Measurements from ENCODE around the gene CASKIN1.

Gene CASKIN1

GRCh38 chr16:2232094-2232990, 35.9 kb upstream of the CASKIN1 start:
- DNase-seq (ENCODE audit: low read depth), result no peak

- no peak for DNase-seq (ENCODE audit: low read depth)
Observed at GRCh38 chr16:2231016-2231931, 34.9 kb upstream of the CASKIN1 start.

GRCh38 chr16:2230376-2230775, 34.0 kb upstream of the CASKIN1 start:
- DNase-seq (ENCODE audit: low read depth), result no peak

DNA sequence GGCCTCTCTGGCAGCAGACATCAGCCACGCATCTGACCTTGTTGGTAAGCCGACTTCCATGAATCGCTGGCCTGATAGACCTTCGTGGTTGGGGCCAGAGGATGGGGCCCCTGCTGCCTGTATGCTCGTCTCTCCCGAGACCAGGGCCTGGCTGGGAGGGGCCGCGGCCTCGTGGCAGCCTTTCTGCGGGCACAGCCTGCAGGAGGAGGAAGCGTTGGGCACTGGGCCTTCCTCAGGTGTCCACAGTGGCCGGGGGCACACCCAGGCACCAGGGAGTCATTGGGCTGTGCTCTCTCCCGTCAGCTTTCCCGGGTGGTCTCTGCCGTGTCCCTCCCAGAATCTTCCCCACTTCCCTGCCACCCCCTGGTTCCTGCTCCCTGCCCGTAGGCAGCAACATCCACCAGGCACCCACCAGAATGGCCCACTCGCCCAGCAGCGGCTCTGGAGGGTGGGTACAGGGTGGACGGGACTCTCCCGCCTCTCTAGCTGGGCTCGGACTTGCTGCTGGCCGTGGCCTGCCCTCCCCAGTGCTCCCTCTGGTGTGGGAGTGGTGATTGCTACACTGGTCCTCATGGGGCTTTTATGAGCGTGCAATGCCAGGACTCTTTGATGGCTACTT, 33.3 kb upstream of the CASKIN1 start:
- DNase-seq (ENCODE audit: low read depth), result no peak

DNA sequence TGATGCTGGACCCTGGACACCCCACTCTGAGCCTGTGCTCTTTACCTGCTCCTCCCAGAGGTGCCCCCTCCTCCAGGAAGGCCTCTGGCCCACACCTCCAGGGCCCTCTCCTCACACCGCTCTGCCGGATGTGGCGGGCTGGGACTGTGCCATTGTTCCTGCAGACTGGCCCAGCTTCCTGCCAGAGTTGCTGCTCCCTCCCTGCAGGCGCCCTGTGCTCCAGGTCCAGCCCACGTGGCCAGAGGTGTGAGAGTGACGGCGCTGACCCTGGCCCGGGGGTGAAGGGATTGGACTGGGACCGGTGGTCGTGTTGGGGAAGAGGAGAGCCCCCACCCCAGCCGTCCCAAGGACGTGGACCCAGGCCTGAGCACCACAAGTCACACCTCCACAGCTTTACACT, 32.7 kb upstream of the CASKIN1 start:
- no peak for DNase-seq (ENCODE audit: low read depth)

DNA sequence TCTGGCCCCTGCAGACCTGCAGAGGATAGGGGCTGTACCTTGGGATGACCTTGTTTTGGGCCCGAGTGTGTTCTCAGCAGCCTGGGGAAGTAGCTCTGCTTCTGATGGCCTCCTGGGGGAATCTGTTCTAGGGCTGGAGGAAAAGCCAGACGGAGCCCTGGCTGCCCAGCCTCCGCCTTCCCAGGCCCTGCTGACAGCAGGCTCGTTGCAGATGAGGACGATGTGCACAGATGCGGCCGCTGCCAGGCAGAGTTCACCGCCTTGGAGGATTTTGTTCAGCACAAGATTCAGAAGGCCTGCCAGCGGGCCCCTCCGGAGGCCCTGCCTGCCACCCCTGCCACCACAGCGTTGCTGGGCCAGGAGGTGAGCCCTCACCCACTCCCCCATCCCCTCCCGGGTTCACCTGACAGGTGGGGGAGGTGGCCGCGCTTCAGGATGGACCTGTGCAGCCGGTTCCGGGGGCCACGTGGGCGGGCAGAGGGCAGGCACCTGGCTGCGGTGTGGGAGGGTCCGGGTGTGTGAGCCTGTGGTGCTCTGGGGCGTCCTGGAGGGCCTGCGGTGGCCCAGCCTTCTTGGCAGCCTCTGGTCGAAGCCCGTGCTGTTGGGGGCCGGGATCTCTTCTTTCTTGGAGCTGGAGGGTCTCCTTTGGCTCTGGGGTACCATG, 31.9 kb upstream of the CASKIN1 start:
- no peak for DNase-seq (ENCODE audit: low read depth)

DNA sequence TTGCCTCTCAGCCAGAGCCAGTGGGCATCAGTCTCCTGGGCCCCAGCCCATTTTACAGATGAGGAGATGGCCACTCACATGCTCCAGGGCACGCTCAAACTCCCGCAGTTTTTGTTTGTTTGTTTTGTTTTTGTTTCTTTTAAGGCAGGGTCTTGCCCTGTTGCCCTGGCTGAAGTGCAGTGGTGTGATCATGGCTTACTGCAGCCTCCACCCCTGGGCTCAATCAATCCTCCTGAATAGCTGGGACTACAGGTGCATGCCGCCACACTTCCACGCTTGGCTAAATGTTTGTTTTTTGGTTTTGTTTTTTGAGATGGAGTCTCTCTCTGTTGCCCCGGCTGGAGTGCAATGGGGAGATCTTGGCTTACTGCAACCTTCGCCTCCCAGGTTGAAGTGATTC, 30.5 kb upstream of the CASKIN1 start:
- no peak for DNase-seq (ENCODE audit: low read depth)

DNA sequence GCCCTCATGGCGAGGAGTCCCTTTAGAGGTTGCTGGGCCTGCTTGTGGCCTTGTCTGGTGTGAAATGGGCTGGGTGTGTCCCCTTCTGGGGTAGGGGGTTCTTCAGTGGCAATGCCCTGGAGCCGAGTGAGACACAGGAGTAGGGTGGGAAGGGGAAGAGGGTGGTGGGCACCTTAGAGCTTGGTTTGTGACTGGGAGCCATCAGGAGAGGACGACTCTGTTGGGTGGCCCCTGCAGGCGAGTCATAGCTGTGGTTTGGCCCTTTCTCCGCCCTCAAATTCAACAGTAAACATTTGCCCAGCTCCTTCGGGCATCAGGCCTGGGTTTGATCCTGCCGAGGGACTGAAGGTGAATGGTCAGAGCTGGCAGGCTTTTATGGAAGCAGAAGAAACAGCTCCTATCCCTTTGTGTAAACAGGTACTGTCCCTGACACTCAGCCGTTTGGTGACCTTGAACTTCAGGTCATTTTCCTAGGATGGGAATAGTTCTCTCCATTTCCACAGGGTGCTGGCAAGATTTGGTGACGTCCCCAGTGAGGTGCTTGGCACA, 29.9 kb upstream of the CASKIN1 start:
- no peak for DNase-seq (ENCODE audit: low read depth)

DNA sequence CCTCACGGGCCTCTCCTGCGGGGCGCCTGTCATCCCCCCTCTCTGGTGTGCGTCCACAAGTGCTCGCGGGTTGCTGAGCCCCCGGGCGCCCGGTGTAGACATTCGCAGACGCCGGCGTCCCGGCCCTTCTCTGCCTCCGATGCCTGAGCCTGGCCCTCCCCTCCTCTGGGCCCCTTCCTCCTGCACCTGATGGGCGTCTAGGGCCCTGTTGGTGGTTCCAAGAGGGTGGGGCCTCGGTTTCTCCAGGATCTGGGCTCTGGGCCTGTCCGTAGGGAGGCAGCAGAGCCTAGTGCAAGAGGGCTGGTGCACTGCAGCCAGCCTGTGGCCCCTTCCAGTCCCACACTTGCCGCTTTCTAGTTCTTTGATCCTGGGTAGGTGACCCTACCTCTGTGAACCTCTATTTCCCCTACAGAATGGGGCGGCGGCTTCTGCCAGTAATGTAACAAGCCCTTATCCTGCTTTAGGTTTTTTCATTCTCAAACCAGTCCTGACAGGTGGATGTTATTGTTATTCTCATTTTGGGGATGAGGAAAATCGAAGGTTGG, 27.6 kb upstream of the CASKIN1 start:
- peak; percentile 32 for DNase-seq (ENCODE audit: low read depth)

DNA sequence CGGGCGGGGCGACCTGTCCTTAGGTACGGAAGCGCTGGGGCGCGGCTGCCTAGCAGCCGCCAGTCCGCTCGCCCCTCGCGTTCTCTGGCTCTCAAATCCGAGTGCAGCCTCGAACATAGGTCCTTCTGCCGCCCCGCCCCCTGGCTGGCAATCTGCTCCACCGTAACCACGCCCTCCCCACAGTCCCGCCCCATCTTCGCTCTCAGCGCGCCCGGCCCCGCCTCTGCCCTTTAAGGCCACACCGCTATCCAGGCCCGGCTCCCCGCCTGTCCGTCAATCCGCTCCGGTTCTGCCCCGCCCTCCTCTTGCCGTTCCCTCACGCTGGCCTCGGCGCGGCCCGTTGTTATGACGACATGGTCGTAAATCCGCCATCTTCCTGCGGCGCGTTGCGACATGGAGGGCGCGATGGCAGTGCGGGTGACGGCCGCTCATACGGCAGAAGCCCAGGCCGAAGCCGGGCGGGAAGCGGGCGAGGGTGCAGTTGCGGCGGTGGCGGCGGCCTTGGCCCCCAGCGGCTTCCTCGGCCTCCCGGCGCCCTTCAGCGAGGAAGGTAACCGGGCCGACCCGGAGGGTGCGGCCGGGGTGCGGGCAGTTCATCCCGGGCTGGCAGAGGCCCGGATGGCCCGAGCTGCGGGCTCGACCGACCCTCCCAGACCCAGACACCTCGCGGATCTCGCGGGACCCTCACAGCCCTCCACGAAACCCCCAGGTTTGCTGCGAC, 27.0 kb upstream of the CASKIN1 start, which contains the start of gene E4F1:
Gene E4F1, plus strand, starts transcription at position 371 of the 721 bp plus-strand sequence. Its CDS starts 23 bp downstream, at position 394.
- peak; percentile 97 for DNase-seq (ENCODE audit: low read depth)

- no peak for DNase-seq (ENCODE audit: low read depth)
Observed at GRCh38 chr16:2216330-2216729, 19.9 kb upstream of the CASKIN1 start.

DNA sequence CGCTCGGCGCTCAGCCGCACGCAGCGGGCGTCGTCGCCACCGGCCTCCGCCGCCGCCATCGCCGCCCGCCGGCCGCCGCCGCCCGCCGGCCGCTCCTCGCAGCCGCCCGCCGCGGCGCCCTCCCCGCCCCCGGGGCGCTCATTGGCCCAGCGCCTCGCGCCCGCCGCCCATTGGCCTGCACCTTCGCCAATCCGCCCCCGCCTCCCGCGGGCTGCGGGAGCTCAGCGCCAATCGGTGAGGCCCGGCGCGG, 18.2 kb upstream of the CASKIN1 start, which contains the start of gene PGP:
Gene PGP, minus strand, starts transcription at position 122 of the 250 bp plus-strand sequence. Its CDS starts 63 bp downstream, at position 59.
- DNase-seq (ENCODE audit: low read depth), result no peak

- no peak for DNase-seq (ENCODE audit: low read depth)
Observed at GRCh38 chr16:2213817-2214718, 17.7 kb upstream of the CASKIN1 start.

GRCh38 chr16:2212362-2213324, 16.2 kb upstream of the CASKIN1 start:
- DNase-seq (ENCODE audit: low read depth), result no peak

DNA sequence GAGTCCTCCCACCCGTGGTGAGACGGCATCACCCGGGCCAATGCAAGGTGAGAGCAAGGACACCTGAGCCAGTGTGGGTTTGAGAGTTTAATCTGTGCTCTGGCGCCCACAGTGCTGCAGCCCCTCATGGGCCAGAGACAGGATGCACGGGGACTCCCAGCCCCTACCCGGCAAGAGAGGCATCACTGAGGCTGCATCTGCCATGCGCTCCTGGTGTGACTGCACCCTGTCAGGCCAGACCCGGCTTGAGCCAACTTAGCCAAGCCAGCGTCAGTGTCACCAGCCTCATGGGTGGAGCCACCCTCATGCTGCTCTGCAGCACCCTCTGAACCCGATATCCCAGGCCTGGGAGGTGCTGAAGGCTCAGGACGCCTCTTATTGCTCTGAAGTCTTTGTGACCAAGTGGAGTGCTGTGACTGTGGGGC, 15.5 kb upstream of the CASKIN1 start:
- DNase-seq (ENCODE audit: low read depth), result no peak

DNA sequence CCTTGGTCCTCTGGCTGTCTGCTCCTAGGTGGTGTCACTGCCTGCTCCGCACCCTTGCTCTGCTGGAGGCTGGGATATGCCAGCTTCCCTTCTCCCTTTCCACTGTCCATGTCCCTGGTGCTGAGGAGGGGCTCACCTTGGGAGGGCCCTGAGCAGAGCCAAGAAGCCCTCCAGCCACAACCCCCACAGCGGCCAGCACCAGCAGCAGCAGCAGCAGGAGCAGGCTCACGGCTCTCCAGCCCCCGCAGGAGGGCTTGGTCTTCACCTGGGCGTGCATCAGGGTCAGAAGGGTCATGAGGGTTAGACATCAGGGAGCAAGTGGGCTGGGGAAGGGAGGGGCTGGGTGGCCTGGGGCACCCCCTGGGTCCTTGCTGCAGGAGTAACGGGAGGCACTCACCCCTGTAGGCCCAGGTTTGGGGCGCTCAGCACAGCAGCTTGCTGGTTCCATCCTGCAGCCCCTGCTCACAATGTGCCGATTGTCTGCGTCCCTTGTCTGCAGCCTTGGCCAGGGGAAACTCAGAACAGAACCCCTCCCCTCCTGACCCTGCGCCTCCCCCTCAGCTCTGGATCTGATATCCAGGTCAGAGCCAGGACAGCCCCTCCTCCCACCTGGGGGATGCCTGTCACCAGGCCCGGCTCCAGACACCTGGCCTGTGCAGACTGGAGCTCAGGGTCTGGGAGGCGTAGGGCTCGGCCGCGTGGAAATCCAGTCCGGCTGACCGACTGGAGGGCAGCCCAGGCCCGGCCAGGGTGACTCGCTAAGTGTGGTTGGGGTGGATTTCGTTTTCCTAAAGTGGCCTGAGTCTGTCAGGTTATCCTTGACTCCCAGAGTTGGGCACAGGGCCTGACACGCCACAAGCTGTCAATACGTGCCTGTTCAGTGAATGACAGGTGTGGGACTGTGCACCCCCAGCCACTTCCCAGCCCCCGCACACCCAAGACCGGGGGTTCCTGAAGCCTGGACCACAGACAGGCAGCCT, 14.3 kb upstream of the CASKIN1 start, which contains the start of gene BRICD5:
Gene BRICD5, minus strand, starts transcription at position 478 of the 980 bp plus-strand sequence. Its CDS starts 30 bp downstream, at position 448.
- no peak for DNase-seq (ENCODE audit: low read depth)

- no peak for DNase-seq (ENCODE audit: low read depth)
Observed at GRCh38 chr16:2210009-2210332, 13.6 kb upstream of the CASKIN1 start.
